ENCODE measurements around the gene UNC45A.

GRCh38 chr15:91001209-91001608 is 66.1 kb downstream of the UNC45A start:
- no peak for TF ChIP-seq POLR2A (IDR thresholded peaks at IDR 0.05)
- no peak for TF ChIP-seq CTCF (IDR thresholded peaks at IDR 0.05)
- TF ChIP-seq EP300 (IDR thresholded peaks at IDR 0.05), result no peak

Data from ovary (tissue), 3 donors.